Posterior cingulate gyrus (tissue), 11 donors: ENCODE data around the gene NCF4.

Source experiments
- DNase-seq, 10 donors: peaks; one replicate each; pipeline versions ENCODE4 v3.0.0 to v3.0.0-alpha.2; 2020 to 2021; ENCODE audit warnings: mixed read lengths in 3 of 10
- intact Hi-C: fragments of 100-400 bp; cut with DNase I; formaldehyde crosslinking; loops from one replicate; pipeline ENCODE4 v1.15.1; 2023

NCF4 gene

GRCh38 chr22:36914390-36914752 is 53.6 kb downstream of the NCF4 start:
- intact Hi-C loops: no loop called here
- no peak for DNase-seq

- intact Hi-C loops: no loop called here
- no peak for DNase-seq
These were observed 55.2 kb downstream of the NCF4 start for GRCh38 chr22:36916034-36916433.

- DNase-seq: no peak
- intact Hi-C loops: no loop called here
These were observed 57.9 kb downstream of the NCF4 start for GRCh38 chr22:36918586-36919284.

- peak in 2 of 10 donors; percentile 7 to 68 for DNase-seq
- intact Hi-C loops: no loop called here
These were observed 60.7 kb downstream of the NCF4 start for GRCh38 chr22:36921309-36922104.

GRCh38 chr22:36922105-36922608 is 61.4 kb downstream of the NCF4 start:
- intact Hi-C loops: no loop called here
- peak in 1 of 10 donors; percentile 51 for DNase-seq

GRCh38 chr22:36922711-36923110 is 61.9 kb downstream of the NCF4 start:
- DNase-seq: peak in 1 of 10 donors; percentile 71
- intact Hi-C loops: no loop called here

GRCh38 chr22:36923131-36923788 is 62.5 kb downstream of the NCF4 start:
- peak in 1 of 10 donors; percentile 47 for DNase-seq
- intact Hi-C loops: no loop called here

GRCh38 chr22:36924151-36924698 is 63.4 kb downstream of the NCF4 start:
- intact Hi-C loops: no loop called here
- DNase-seq: no peak

GRCh38 chr22:36925388-36926290 is 64.8 kb downstream of the NCF4 start:
- DNase-seq: peak in 1 of 10 donors; percentile 72

GRCh38 chr22:36926309-36926708 is 65.5 kb downstream of the NCF4 start:
- DNase-seq: peak in 1 of 10 donors; percentile 43
- intact Hi-C loops: no loop called here

More at GRCh38 chr22:36925388-36926290, 64.8 kb downstream of the NCF4 start:
- intact Hi-C loops: no loop called here

- peak in 1 of 10 donors; percentile 75 for DNase-seq
- intact Hi-C loops: no loop called here
These were observed 66.1 kb downstream of the NCF4 start for GRCh38 chr22:36926721-36927435.
